Globus pallidus (tissue), 1 donor: ENCODE measurements around the gene LILRA5.
"Not testable (repeated sequence)": the region's sequence is repeated elsewhere in the genome, so short reads cannot be mapped to it uniquely, and the experiment has no call there.

ENCODE experiments used
- DNase-seq: peaks from one replicate; pipeline ENCODE4 v3.0.0-alpha.2; 2015; ENCODE audit warnings: low spot score

The LILRA5 gene

GRCh38 chr19:54312436-54313377 lies at the start of gene LILRA5:
TSS of gene LILRA5 (minus strand) at chr19:54313166. CDS start at chr19:54313019, 147 bp downstream.
- DNase-seq: no peak

GRCh38 chr19:54361680-54362422 lies 48.9 kb upstream of the LILRA5 start:
- not testable (repeated sequence) for DNase-seq

GRCh38 chr19:54359149-54359820 lies 46.3 kb upstream of the LILRA5 start:
- not testable (repeated sequence) for DNase-seq

- no peak for DNase-seq
Measured at GRCh38 chr19:54357381-54357780, 44.4 kb upstream of the LILRA5 start.

- DNase-seq: no peak
Measured at GRCh38 chr19:54356444-54357056, 43.6 kb upstream of the LILRA5 start.

- no peak for DNase-seq
Measured at GRCh38 chr19:54355675-54356074, 42.7 kb upstream of the LILRA5 start.

GRCh38 chr19:54354761-54355160 lies 41.8 kb upstream of the LILRA5 start:
- DNase-seq: no peak

- DNase-seq: no peak
Measured at GRCh38 chr19:54352546-54352945, 39.6 kb upstream of the LILRA5 start.

GRCh38 chr19:54352041-54352440 lies 39.1 kb upstream of the LILRA5 start:
- DNase-seq: no peak

- no peak for DNase-seq
Measured at GRCh38 chr19:54351474-54351873, 38.5 kb upstream of the LILRA5 start.

- peak; percentile 50 for DNase-seq
Measured at GRCh38 chr19:54345938-54346386, 33.0 kb upstream of the LILRA5 start.

- DNase-seq: no peak
Measured at GRCh38 chr19:54343868-54344267, 30.9 kb upstream of the LILRA5 start.

- DNase-seq: no peak
Measured at GRCh38 chr19:54341295-54341694, 28.3 kb upstream of the LILRA5 start.

- DNase-seq: peak; percentile 42
Measured at GRCh38 chr19:54339646-54340358, 26.8 kb upstream of the LILRA5 start.

- DNase-seq: no peak
Measured at GRCh38 chr19:54338521-54338920, 25.6 kb upstream of the LILRA5 start.

GRCh38 chr19:54337858-54338230 lies 24.9 kb upstream of the LILRA5 start:
- DNase-seq: no peak

GRCh38 chr19:54336893-54337857 lies 24.2 kb upstream of the LILRA5 start:
- no peak for DNase-seq

GRCh38 chr19:54335979-54336892 lies 23.3 kb upstream of the LILRA5 start:
- no peak for DNase-seq

GRCh38 chr19:54335164-54335563 lies 22.2 kb upstream of the LILRA5 start:
- DNase-seq: no peak
